Effector CD8-positive, alpha-beta T cell (primary cell): ENCODE results near the gene TOPORS.

Source experiments
- DNase-seq: peaks from one replicate; lab custom pipeline; 2025; lab: John Stamatoyannopoulos, UW

TOPORS gene

GRCh38 chr9:32503008-32503407 is 49.4 kb downstream of the TOPORS start:
- no peak for DNase-seq

GRCh38 chr9:32502464-32502863 is 49.9 kb downstream of the TOPORS start:
- DNase-seq: no peak

GRCh38 chr9:32501868-32502267 is 50.5 kb downstream of the TOPORS start:
- DNase-seq: no peak

GRCh38 chr9:32500768-32501167 is 51.6 kb downstream of the TOPORS start:
- DNase-seq: no peak

- DNase-seq: no peak
Observed at GRCh38 chr9:32497921-32498320, 54.5 kb downstream of the TOPORS start.

- DNase-seq: no peak
Observed at GRCh38 chr9:32490601-32491000, 61.8 kb downstream of the TOPORS start.
